ENCODE measurements around the gene TRIM7.
A peak's percentile ranks its signal among the peaks of the same experiment; 100 is the strongest.
"Not testable (repeated sequence)": the region's sequence is repeated elsewhere in the genome, so short reads cannot be mapped to it uniquely, and the experiment has no call there.

The TRIM7 gene

GRCh38 chr5:181190711-181191525, 14.1 kb downstream of the TRIM7 start:
- peak; percentile 51 for DNase-seq

GRCh38 chr5:181189962-181190710, 14.9 kb downstream of the TRIM7 start:
- peak; percentile 43 for DNase-seq

- peak; percentile 76 for DNase-seq
These were observed 15.5 kb downstream of the TRIM7 start for GRCh38 chr5:181189363-181189961.

GRCh38 chr5:181188700-181189362, 16.2 kb downstream of the TRIM7 start:
- peak; percentile 83 for DNase-seq

GRCh38 chr5:181187500-181188213, 17.3 kb downstream of the TRIM7 start:
- DNase-seq: peak; percentile 69

GRCh38 chr5:181186986-181187499, 18.0 kb downstream of the TRIM7 start:
- DNase-seq: no peak

GRCh38 chr5:181186022-181186421, 19.0 kb downstream of the TRIM7 start:
- no peak for DNase-seq

- DNase-seq: no peak
These were observed 19.4 kb downstream of the TRIM7 start for GRCh38 chr5:181185560-181185959.

GRCh38 chr5:181184845-181185216, 20.2 kb downstream of the TRIM7 start:
- no peak for DNase-seq

- no peak for DNase-seq
These were observed 22.3 kb downstream of the TRIM7 start for GRCh38 chr5:181182651-181183050.

GRCh38 chr5:181181650-181182565, 23.1 kb downstream of the TRIM7 start:
- DNase-seq: peak; percentile 63

GRCh38 chr5:181177559-181177958, 27.4 kb downstream of the TRIM7 start:
- not testable (repeated sequence) for DNase-seq

GRCh38 chr5:181176254-181176952, 28.6 kb downstream of the TRIM7 start:
- DNase-seq: no peak

GRCh38 chr5:181173420-181174342, 31.3 kb downstream of the TRIM7 start:
- peak; percentile 75 for DNase-seq

GRCh38 chr5:181173027-181173419, 32.0 kb downstream of the TRIM7 start:
- DNase-seq: no peak

GRCh38 chr5:181171782-181172181, 33.2 kb downstream of the TRIM7 start:
- no peak for DNase-seq

- DNase-seq: no peak
These were observed 34.0 kb downstream of the TRIM7 start for GRCh38 chr5:181170996-181171395.

GRCh38 chr5:181170237-181170825, 34.7 kb downstream of the TRIM7 start:
- no peak for DNase-seq

All from stimulated activated CD4-positive, alpha-beta T cell treated with anti-CD3 and anti-CD28 coated beads, Interleukin-4, amount 100 ng/mL, for 24 hours (primary cell).